ENCODE measurements around the gene SYT15. TPM values are rescaled to one million over a fixed set of nuclear protein-coding genes. Genes with fewer than 3 reads are reported as not detected.
"Not testable (repeated sequence)": the region's sequence is repeated elsewhere in the genome, so short reads cannot be mapped to it uniquely, and the experiment has no call there.

The SYT15 gene
- total RNA-seq, 1 experiment from 2014 or later, result 0.60 TPM

- H3K27ac ChIP-seq (ENCODE audit: low read length), result no peak overlapping the region
- H3K9ac ChIP-seq (ENCODE audit: low read length), result no peak overlapping the region
- H3K79me2 ChIP-seq (ENCODE audit: low read length), result no peaks in the 10 kb centered on the region
- H3K9me2 ChIP-seq (replicated peaks; ENCODE audit: insufficient read depth, low read length), result no peaks in the 10 kb centered on the region
- no peak overlapping the region for H3K4me3 ChIP-seq (ENCODE audit: low read length)
- no peaks in the 10 kb centered on the region for H4K20me1 ChIP-seq (ENCODE audit: insufficient read depth, low read depth, low read length)
- H3K9me3 ChIP-seq (ENCODE audit: low read length), result no peaks in the 10 kb centered on the region
- no peak overlapping the region for H3K4me2 ChIP-seq (ENCODE audit: low read depth, low read length, poor library complexity, severe bottlenecking)
- H2AFZ ChIP-seq (ENCODE audit: low read length), result no peak overlapping the region
- no peaks in the 10 kb centered on the region for H3K4me1 ChIP-seq (ENCODE audit: low read length)
- no peaks in the 10 kb centered on the region for H3K27me3 ChIP-seq (ENCODE audit: low read length)
- no peak for DNase-seq
- no peaks in the 10 kb centered on the region for H3K36me3 ChIP-seq (ENCODE audit: insufficient read depth, low read length)
Observed at GRCh38 chr10:46559231-46559671, 19.7 kb upstream of the SYT15 start.

GRCh38 chr10:46560381-46560780 lies 18.5 kb upstream of the SYT15 start:
- Histone ChIP-seq H3K9me3 (ENCODE audit: low read length) (no peaks in the 10 kb centered on the region), H4K20me1 (ENCODE audit: insufficient read depth, low read depth, low read length) (no peaks in the 10 kb centered on the region), H3K9me2 (replicated peaks; ENCODE audit: insufficient read depth, low read length) (no peaks in the 10 kb centered on the region), H3K27me3 (ENCODE audit: low read length) (no peaks in the 10 kb centered on the region), H3K4me2 (ENCODE audit: low read depth, low read length, poor library complexity, severe bottlenecking) (no peak overlapping the region), H3K36me3 (ENCODE audit: insufficient read depth, low read length) (no peaks in the 10 kb centered on the region), H3K9ac (ENCODE audit: low read length) (no peak overlapping the region), H3K79me2 (ENCODE audit: low read length) (no peaks in the 10 kb centered on the region), H2AFZ (ENCODE audit: low read length) (no peak overlapping the region), H3K4me1 (ENCODE audit: low read length) (no peaks in the 10 kb centered on the region), H3K4me3 (ENCODE audit: low read length) (no peak overlapping the region), H3K27ac (ENCODE audit: low read length) (no peak overlapping the region)
- no peak for DNase-seq

- Histone ChIP-seq H3K27me3 (ENCODE audit: low read length) (no peaks in the 10 kb centered on the region), H3K9me2 (replicated peaks; ENCODE audit: insufficient read depth, low read length) (no peaks in the 10 kb centered on the region), H2AFZ (ENCODE audit: low read length) (no peak overlapping the region), H3K79me2 (ENCODE audit: low read length) (no peaks in the 10 kb centered on the region), H3K9me3 (ENCODE audit: low read length) (no peaks in the 10 kb centered on the region), H3K36me3 (ENCODE audit: insufficient read depth, low read length) (no peaks in the 10 kb centered on the region), H3K4me3 (ENCODE audit: low read length) (no peak overlapping the region), H3K27ac (ENCODE audit: low read length) (no peak overlapping the region), H3K9ac (ENCODE audit: low read length) (no peak overlapping the region), H3K4me2 (ENCODE audit: low read depth, low read length, poor library complexity, severe bottlenecking) (no peak overlapping the region), H3K4me1 (ENCODE audit: low read length) (no peaks in the 10 kb centered on the region), H4K20me1 (ENCODE audit: insufficient read depth, low read depth, low read length) (no peaks in the 10 kb centered on the region)
- no peak for DNase-seq
Observed at GRCh38 chr10:46560952-46561351, 18.0 kb upstream of the SYT15 start.

- H3K4me1 ChIP-seq (ENCODE audit: low read length); H3K79me2 ChIP-seq (ENCODE audit: low read length); H4K20me1 ChIP-seq (ENCODE audit: insufficient read depth, low read depth, low read length); H3K9me2 ChIP-seq (replicated peaks; ENCODE audit: insufficient read depth, low read length); H3K9me3 ChIP-seq (ENCODE audit: low read length); H3K27me3 ChIP-seq (ENCODE audit: low read length); H3K4me2 ChIP-seq (ENCODE audit: low read depth, low read length, poor library complexity, severe bottlenecking); H3K9ac ChIP-seq (ENCODE audit: low read length); H3K36me3 ChIP-seq (ENCODE audit: insufficient read depth, low read length); H2AFZ ChIP-seq (ENCODE audit: low read length); H3K27ac ChIP-seq (ENCODE audit: low read length); H3K4me3 ChIP-seq (ENCODE audit: low read length): not testable (repeated sequence)
- DNase-seq, result peak; percentile 73
Observed at GRCh38 chr10:46565591-46566332, 13.2 kb upstream of the SYT15 start.

- not testable (repeated sequence) for H3K9ac ChIP-seq (ENCODE audit: low read length); DNase-seq
Observed at GRCh38 chr10:46567151-46567550, 11.8 kb upstream of the SYT15 start.

GRCh38 chr10:46570655-46571054 lies 8.3 kb upstream of the SYT15 start:
- not testable (repeated sequence) for H3K4me3 ChIP-seq (ENCODE audit: low read length); H3K79me2 ChIP-seq (ENCODE audit: low read length); H4K20me1 ChIP-seq (ENCODE audit: insufficient read depth, low read depth, low read length); H3K9ac ChIP-seq (ENCODE audit: low read length); H3K9me2 ChIP-seq (replicated peaks; ENCODE audit: insufficient read depth, low read length); H3K27ac ChIP-seq (ENCODE audit: low read length); H3K4me2 ChIP-seq (ENCODE audit: low read depth, low read length, poor library complexity, severe bottlenecking); H3K36me3 ChIP-seq (ENCODE audit: insufficient read depth, low read length); H2AFZ ChIP-seq (ENCODE audit: low read length); DNase-seq; H3K4me1 ChIP-seq (ENCODE audit: low read length); H3K27me3 ChIP-seq (ENCODE audit: low read length); H3K9me3 ChIP-seq (ENCODE audit: low read length)

More at GRCh38 chr10:46567151-46567550, 11.8 kb upstream of the SYT15 start:
- not testable (repeated sequence) for H3K4me3 ChIP-seq (ENCODE audit: low read length); H3K79me2 ChIP-seq (ENCODE audit: low read length); H3K4me2 ChIP-seq (ENCODE audit: low read depth, low read length, poor library complexity, severe bottlenecking); H4K20me1 ChIP-seq (ENCODE audit: insufficient read depth, low read depth, low read length); H3K36me3 ChIP-seq (ENCODE audit: insufficient read depth, low read length); H3K4me1 ChIP-seq (ENCODE audit: low read length); H3K9me3 ChIP-seq (ENCODE audit: low read length); H3K27ac ChIP-seq (ENCODE audit: low read length); H3K27me3 ChIP-seq (ENCODE audit: low read length); H3K9me2 ChIP-seq (replicated peaks; ENCODE audit: insufficient read depth, low read length); H2AFZ ChIP-seq (ENCODE audit: low read length)

GRCh38 chr10:46572765-46573164 lies 6.2 kb upstream of the SYT15 start:
- not testable (repeated sequence) for H3K27me3 ChIP-seq (ENCODE audit: low read length); H4K20me1 ChIP-seq (ENCODE audit: insufficient read depth, low read depth, low read length); H2AFZ ChIP-seq (ENCODE audit: low read length); H3K4me2 ChIP-seq (ENCODE audit: low read depth, low read length, poor library complexity, severe bottlenecking); H3K36me3 ChIP-seq (ENCODE audit: insufficient read depth, low read length); H3K27ac ChIP-seq (ENCODE audit: low read length); H3K4me3 ChIP-seq (ENCODE audit: low read length); H3K79me2 ChIP-seq (ENCODE audit: low read length); H3K9me2 ChIP-seq (replicated peaks; ENCODE audit: insufficient read depth, low read length); H3K9me3 ChIP-seq (ENCODE audit: low read length); H3K9ac ChIP-seq (ENCODE audit: low read length); H3K4me1 ChIP-seq (ENCODE audit: low read length); DNase-seq

- not testable (repeated sequence) for H3K79me2 ChIP-seq (ENCODE audit: low read length); H3K9me2 ChIP-seq (replicated peaks; ENCODE audit: insufficient read depth, low read length); H3K27me3 ChIP-seq (ENCODE audit: low read length); H3K9me3 ChIP-seq (ENCODE audit: low read length); H4K20me1 ChIP-seq (ENCODE audit: insufficient read depth, low read depth, low read length); H3K27ac ChIP-seq (ENCODE audit: low read length); H2AFZ ChIP-seq (ENCODE audit: low read length); DNase-seq; H3K4me3 ChIP-seq (ENCODE audit: low read length); H3K4me2 ChIP-seq (ENCODE audit: low read depth, low read length, poor library complexity, severe bottlenecking); H3K4me1 ChIP-seq (ENCODE audit: low read length); H3K36me3 ChIP-seq (ENCODE audit: insufficient read depth, low read length); H3K9ac ChIP-seq (ENCODE audit: low read length)
Observed at GRCh38 chr10:46573314-46573713, 5.6 kb upstream of the SYT15 start.

GRCh38 chr10:46573884-46574283 lies 5.0 kb upstream of the SYT15 start:
- H4K20me1 ChIP-seq (ENCODE audit: insufficient read depth, low read depth, low read length); H3K9me2 ChIP-seq (replicated peaks; ENCODE audit: insufficient read depth, low read length); H2AFZ ChIP-seq (ENCODE audit: low read length); H3K4me1 ChIP-seq (ENCODE audit: low read length); H3K79me2 ChIP-seq (ENCODE audit: low read length); H3K27ac ChIP-seq (ENCODE audit: low read length); H3K9ac ChIP-seq (ENCODE audit: low read length); DNase-seq; H3K4me2 ChIP-seq (ENCODE audit: low read depth, low read length, poor library complexity, severe bottlenecking); H3K9me3 ChIP-seq (ENCODE audit: low read length); H3K27me3 ChIP-seq (ENCODE audit: low read length); H3K4me3 ChIP-seq (ENCODE audit: low read length); H3K36me3 ChIP-seq (ENCODE audit: insufficient read depth, low read length): not testable (repeated sequence)

Data from Karpas-422 (cell line).